Neural cell (in vitro differentiated cells): ENCODE data around the gene ANGPT4.

ENCODE experiments used
- CTCF ChIP-seq: fragments of 450-650 bp; IDR thresholded peaks from 2 replicates; pipeline ENCODE4 v1.5.1; 2014; ENCODE audit warnings: antibody characterized with exemption, mild to moderate bottlenecking, moderate library complexity; ENCODE audit not compliant: poor library complexity, severe bottlenecking
- EZH2 ChIP-seq: fragments of 200-600, 300-800 bp; shearing (Covaris generic), sonication (generic); IDR thresholded peaks from 2 replicates; pipeline ENCODE4 v1.6.1; 2014; ENCODE audit warnings: antibody characterized with exemption, low read length, borderline replicate concordance, mild to moderate bottlenecking; ENCODE audit not compliant: insufficient read depth, poor library complexity, severe bottlenecking
- POLR2AphosphoS5 ChIP-seq: IDR thresholded peaks from 2 replicates; pipeline ENCODE4 v1.6.1; 2012
- TAF1 ChIP-seq: IDR thresholded peaks from 2 replicates; pipeline ENCODE4 v1.6.1; 2012; ENCODE audit warnings: low read depth

GRCh38 chr20:896501-897025 lies 19.6 kb downstream of the ANGPT4 start:
- TF ChIP-seq TAF1 (no peak), CTCF (no peak), EZH2 (no peak), POLR2AphosphoS5 (no peak)
